Vagina (tissue), 2 donors: ENCODE results near the gene XPC. TPM values are rescaled to one million over a fixed set of nuclear protein-coding genes. Genes with fewer than 3 reads are reported as not detected.
A peak's percentile ranks its signal among the peaks of the same experiment; 100 is the strongest.

Experiments used
- DNase-seq, 2 donors: peaks; one replicate each; pipeline ENCODE4 v3.0.0-alpha.2; 2017; ENCODE audit errors: extremely low spot score in 2 of 2
- H3K27ac ChIP-seq: fragments of 200-600 bp; sonication (generic); one replicate; pipeline ENCODE4 v1.5.1; 2019
- H3K27me3 ChIP-seq: fragments of 200-600 bp; sonication (generic); one replicate; pipeline ENCODE4 v1.5.1; 2019
- H3K36me3 ChIP-seq, 2 donors: fragments of 200-600 bp; sonication (generic); one replicate each; pipeline ENCODE4 v1.5.1; 2017 to 2019
- H3K4me1 ChIP-seq: fragments of 200-600 bp; sonication (generic); one replicate; pipeline ENCODE4 v1.5.1; 2019
- H3K4me3 ChIP-seq, 2 donors: fragments of 200-600 bp; sonication (generic); 1 replicate in 1 of 2; 2 replicates in 1 of 2; pipeline ENCODE4 v1.5.1; 2016 to 2019
- H3K9me3 ChIP-seq: fragments of 200-600 bp; sonication (generic); one replicate; pipeline ENCODE4 v1.5.1; 2019
- CTCF ChIP-seq, 3 experiments: fragments of 450-650 bp in 2 of 3; fragments of 200-600 bp in 1 of 3; sonication (generic) in 1 of 3; IDR thresholded peaks; one replicate each; pipeline ENCODE4 v1.5.1; 2017 to 2019; ENCODE audit warnings: antibody characterized with exemption in 3 of 3, mild to moderate bottlenecking in 2 of 3, moderate library complexity in 2 of 3
- POLR2A ChIP-seq, 2 donors: fragments of 450-650 bp; IDR thresholded peaks; one replicate each; pipeline ENCODE4 v1.6.1; 2017; ENCODE audit warnings: antibody characterized with exemption in 2 of 2, mild to moderate bottlenecking in 2 of 2, moderate library complexity in 2 of 2
- POLR2AphosphoS5 ChIP-seq, 2 donors: sonication (generic); formaldehyde crosslinking; IDR thresholded peaks; one replicate each; pipeline ENCODE4 v1.9.0; 2017; ENCODE audit warnings: antibody characterized with exemption in 2 of 2, mild to moderate bottlenecking in 2 of 2, low read depth in 1 of 2; ENCODE audit not compliant: insufficient read depth in 1 of 2
- intact Hi-C: fragments of 100-400 bp; cut with DNase I; formaldehyde crosslinking; loops from one replicate; pipeline ENCODE4 v1.15.1; 2023
- total RNA-seq: library from RNA; depleted of rRNA; stranded (reverse); fragments of >200 nt; gene quantifications from one replicate; pipeline ENCODE4 v1.2.3, GENCODE V29; 2016

Gene XPC
- total RNA-seq, 1 donor from 2014 or later, result 33.6 TPM

- Histone ChIP-seq H3K27me3 (no peaks in the 10 kb centered on the region), H3K27ac (no peak overlapping the region), H3K4me1 (no peaks in the 10 kb centered on the region), H3K36me3 (no peaks in the 10 kb centered on the region), H3K4me3 (no peak overlapping the region), H3K9me3 (no peaks in the 10 kb centered on the region)
- TF ChIP-seq CTCF (IDR thresholded peaks at IDR 0.05) (no peak), POLR2A (IDR thresholded peaks at IDR 0.05) (no peak), POLR2AphosphoS5 (IDR thresholded peaks at IDR 0.05; ENCODE audit: insufficient read depth in 1 of 2, low read depth in 1 of 2) (no peak)
- intact Hi-C loops, result no loop called here
- DNase-seq, result no peak
Measured at GRCh38 chr3:14206548-14207177, 28.3 kb upstream of the XPC start.

GRCh38 chr3:14204515-14205284 lies 26.3 kb upstream of the XPC start:
- no peaks in the 10 kb centered on the region for H3K36me3 ChIP-seq
- DNase-seq, result no peak
- intact Hi-C loops, result loop anchor here (5.0 kb wide), 1 partner anchor 263 kb away; no protein-coding TSS in a partner anchor
- no peaks in the 10 kb centered on the region for H3K27me3 ChIP-seq
- H3K9me3 ChIP-seq, result no peaks in the 10 kb centered on the region
- peaks cover 17% of the 10 kb centered on the region for H3K4me1 ChIP-seq
- H3K27ac ChIP-seq, result no peak overlapping the region
- no peak overlapping the region for H3K4me3 ChIP-seq
- TF ChIP-seq CTCF (IDR thresholded peaks at IDR 0.05) (no peak), POLR2A (IDR thresholded peaks at IDR 0.05) (no peak), POLR2AphosphoS5 (IDR thresholded peaks at IDR 0.05; ENCODE audit: insufficient read depth in 1 of 2, low read depth in 1 of 2) (no peak)

- Histone ChIP-seq H3K9me3 (no peaks in the 10 kb centered on the region), H3K4me3 (no peak overlapping the region), H3K27ac (no peak overlapping the region), H3K27me3 (no peaks in the 10 kb centered on the region), H3K36me3 (no peaks in the 10 kb centered on the region), H3K4me1 (peaks cover 24% of the 10 kb centered on the region)
- DNase-seq, result no peak
- TF ChIP-seq POLR2A (IDR thresholded peaks at IDR 0.05) (no peak), POLR2AphosphoS5 (IDR thresholded peaks at IDR 0.05; ENCODE audit: insufficient read depth in 1 of 2, low read depth in 1 of 2) (peak in 1 of 2 donors; percentile 46), CTCF (IDR thresholded peaks at IDR 0.05) (peak; percentile 79 to 85 (median 84))
- intact Hi-C loops, result loop anchor here (5.0 kb wide), 1 partner anchor 264 kb away; no protein-coding TSS in a partner anchor
Measured at GRCh38 chr3:14203521-14204079, 25.2 kb upstream of the XPC start.

- DNase-seq, result no peak
- no peak for TF ChIP-seq POLR2AphosphoS5 (IDR thresholded peaks at IDR 0.05; ENCODE audit: insufficient read depth in 1 of 2, low read depth in 1 of 2)
- H3K4me3 ChIP-seq, result no peak overlapping the region
- H3K9me3 ChIP-seq, result no peaks in the 10 kb centered on the region
- intact Hi-C loops, result loop anchor here (5.0 kb wide), 1 partner anchor 264 kb away; no protein-coding TSS in a partner anchor
- no peaks in the 10 kb centered on the region for H3K36me3 ChIP-seq
- H3K4me1 ChIP-seq, result peaks cover 27% of the 10 kb centered on the region
- no peaks in the 10 kb centered on the region for H3K27me3 ChIP-seq
- no peak overlapping the region for H3K27ac ChIP-seq
Measured at GRCh38 chr3:14202874-14203520, 24.6 kb upstream of the XPC start.

GRCh38 chr3:14201940-14202684 lies 23.7 kb upstream of the XPC start:
- Histone ChIP-seq H3K4me1 (peaks cover 27% of the 10 kb centered on the region), H3K36me3 (no peaks in the 10 kb centered on the region), H3K4me3 (no peak overlapping the region), H3K27me3 (no peaks in the 10 kb centered on the region), H3K27ac (no peak overlapping the region), H3K9me3 (no peaks in the 10 kb centered on the region)
- TF ChIP-seq POLR2AphosphoS5 (IDR thresholded peaks at IDR 0.05; ENCODE audit: insufficient read depth in 1 of 2, low read depth in 1 of 2) (no peak), CTCF (IDR thresholded peaks at IDR 0.05) (no peak), POLR2A (IDR thresholded peaks at IDR 0.05) (no peak)
- no peak for DNase-seq
- intact Hi-C loops, result loop anchor here (5.0 kb wide), 1 partner anchor 265 kb away; no protein-coding TSS in a partner anchor
